Stimulated activated naive CD8-positive, alpha-beta T cell treated with anti-CD3 and anti-CD28 coated beads, Interleukin-15, amount 100 ng/mL, for 72 hours (primary cell): ENCODE results near the gene SERINC3.

Experiments
- ATAC-seq: fragments of 150-1000 bp; cut with Tn5 transposase; 2 replicates; pipeline ENCODE4 v1.10.0; 2021; ENCODE audit warnings: mild to moderate bottlenecking, moderate library complexity
- DNase-seq, 2 donors: peaks; one replicate each; pipeline ENCODE4 v3.0.0; 2021 to 2022
- H3K27ac Mint-ChIP-seq, 2 donors: one replicate each; pipeline ENCODE4 v1.8.0; 2022; ENCODE audit warnings: mild to moderate bottlenecking in 2 of 2, mixed read lengths in 2 of 2, moderate library complexity in 2 of 2
- H3K27me3 Mint-ChIP-seq: one replicate; pipeline ENCODE4 v1.8.0; 2022; ENCODE audit warnings: mixed read lengths
- H3K4me1 Mint-ChIP-seq: one replicate; pipeline ENCODE4 v1.8.0; 2022; ENCODE audit warnings: mild to moderate bottlenecking, mixed read lengths
- H3K4me3 Mint-ChIP-seq, 2 donors: one replicate each; pipeline ENCODE4 v1.8.0; 2022; ENCODE audit warnings: mild to moderate bottlenecking in 2 of 2, mixed read lengths in 2 of 2, moderate library complexity in 1 of 2
- H3K9me3 Mint-ChIP-seq, 2 donors: one replicate each; pipeline ENCODE4 v1.8.0; 2022; ENCODE audit warnings: mixed read lengths in 2 of 2

Gene SERINC3

GRCh38 chr20:44449864-44450263 lies 72.0 kb downstream of the SERINC3 start:
- no peaks in the 10 kb centered on the region for H3K9me3 Mint-ChIP-seq
- H3K27me3 Mint-ChIP-seq = no peaks in the 10 kb centered on the region
- no peak for ATAC-seq
- no peaks in the 10 kb centered on the region for H3K4me1 Mint-ChIP-seq
- H3K27ac Mint-ChIP-seq = no peak overlapping the region
- no peak for DNase-seq
- no peak overlapping the region for H3K4me3 Mint-ChIP-seq

- ATAC-seq (no peak), DNase-seq (no peak)
- Mint-ChIP-seq H3K4me1 (no peaks in the 10 kb centered on the region), H3K4me3 (no peak overlapping the region), H3K27ac (no peak overlapping the region), H3K9me3 (no peaks in the 10 kb centered on the region), H3K27me3 (no peaks in the 10 kb centered on the region)
Observed at GRCh38 chr20:44448753-44449546, 72.9 kb downstream of the SERINC3 start.

- DNase-seq (no peak), ATAC-seq (no peak)
- Mint-ChIP-seq H3K27me3 (no peaks in the 10 kb centered on the region), H3K27ac (no peak overlapping the region), H3K9me3 (no peaks in the 10 kb centered on the region), H3K4me3 (no peak overlapping the region), H3K4me1 (no peaks in the 10 kb centered on the region)
Observed at GRCh38 chr20:44447827-44448419, 73.9 kb downstream of the SERINC3 start.
